Right lobe of liver (tissue), 6 donors: Measurements from ENCODE around the gene NRXN3. TPM values are rescaled to one million over a fixed set of nuclear protein-coding genes. Genes with fewer than 3 reads are reported as not detected.

Experiments used
- ATAC-seq, 4 donors: fragments of 200-7000 bp; cut with Tn5 transposase; one replicate each; pipeline ENCODE4 v1.9.1; 2020; ENCODE audit warnings: mild to moderate bottlenecking in 4 of 4, moderate library complexity in 4 of 4
- DNase-seq, 3 donors: peaks; one replicate each; pipeline ENCODE4 v3.0.0-alpha.2; 2020
- H3K27ac ChIP-seq, 3 donors: fragments of 200-600 bp; one replicate each; pipeline ENCODE4 v1.8.0; 2022
- H3K27me3 ChIP-seq, 2 donors: fragments of 200-600 bp; one replicate each; pipeline ENCODE4 v1.8.0; 2022
- H3K36me3 ChIP-seq, 4 donors: fragments of 200-600 bp; sonication (generic) in 1 of 4; one replicate each; pipeline versions ENCODE4 v1.5.1 to v1.8.0; 2017 to 2022; ENCODE audit warnings: control low read depth in 1 of 4
- H3K4me1 ChIP-seq, 4 donors: fragments of 200-600 bp; sonication (generic) in 1 of 4; one replicate each; pipeline versions ENCODE4 v1.5.1 to v1.8.0; 2017 to 2022; ENCODE audit warnings: control low read depth in 1 of 4
- H3K4me3 ChIP-seq, 3 donors: fragments of 200-600 bp; one replicate each; pipeline ENCODE4 v1.8.0; 2022
- H3K9me3 ChIP-seq, 4 donors: fragments of 200-600 bp; sonication (generic) in 1 of 4; one replicate each; pipeline versions ENCODE4 v1.5.1 to v1.8.0; 2017 to 2022; ENCODE audit warnings: control low read depth in 1 of 4
- POLR2A ChIP-seq: fragments of 450-650 bp; IDR thresholded peaks from one replicate; pipeline ENCODE4 v1.6.1; 2017; ENCODE audit warnings: antibody characterized with exemption, mild to moderate bottlenecking
- WGBS: methylation state at CpG from one replicate; pipeline ENCODE4 v1.1.6; 2018; ENCODE audit warnings: low coverage, low lambda C conversion rate; ENCODE audit not compliant: insufficient coverage; ENCODE audit errors: missing lambda C conversion rate; 5-methylcytosine and 5-hydroxymethylcytosine counted together
- intact Hi-C, 2 donors: fragments of 100-400 bp; cut with DNase I; formaldehyde crosslinking; loops; one replicate each; pipeline versions ENCODE4 v1.11.2 to v1.14.1; 2022
- total RNA-seq, 6 experiments: library from RNA; depleted of rRNA in 2 of 6; stranded (reverse); fragments of >200 nt in 2 of 6; fragmentation: NEBNext Ultra II Directional in 3 of 6; extraction: Animal tissue kit (Norgen Biotek cat#: 25700) in 3 of 6; gene quantifications; one replicate each; pipeline versions ENCODE4 v1.1.0 to v1.2.4, GENCODE V29; 2016 to 2023
- TF ChIP-seq, protein P1 (sequence below), 4 donors: fragments of 200-600 bp in 3 of 4; fragments of 450-650 bp in 1 of 4; IDR thresholded peaks; one replicate each; pipeline versions ENCODE4 v1.5.1 to v1.8.0; 2016 to 2022; ENCODE audit warnings: antibody characterized with exemption in 4 of 4, mild to moderate bottlenecking in 2 of 4
- donor health status: DM: no; HTN: yes; CAD: no.
- donor health status: DM: no; HTN: no; CAD: no.
- donor health status: DM: no; HTN: no; CAD: no.
- donor health status: DM: no; HTN: yes; CAD: no.
- donor health status: DM: no; HTN: yes; CAD: no.

The NRXN3 gene
- total RNA-seq, 6 experiments from 2014 or later = 0.06 to 0.51 (median 0.23) TPM; not detected in 1

GRCh38 chr14:79822034-79822433, 1651.9 kb downstream of the NRXN3 start:
- Histone ChIP-seq H3K27me3 (no peaks in the 10 kb centered on the region), H3K4me3 (no peak overlapping the region), H3K36me3 (no peaks in the 10 kb centered on the region), H3K4me1 (peaks cover 0 to 20% (median 0%) of the 10 kb centered on the region in 4 donors), H3K9me3 (no peaks in the 10 kb centered on the region), H3K27ac (no peak overlapping the region)
- peak in 2 of 4 donors; percentile 8 to 55 for ATAC-seq
- 45% methylated on average over 2 of the region's 2 CpGs for WGBS
- no peak for TF ChIP-seq POLR2A
- TF ChIP-seq, protein P1, sequence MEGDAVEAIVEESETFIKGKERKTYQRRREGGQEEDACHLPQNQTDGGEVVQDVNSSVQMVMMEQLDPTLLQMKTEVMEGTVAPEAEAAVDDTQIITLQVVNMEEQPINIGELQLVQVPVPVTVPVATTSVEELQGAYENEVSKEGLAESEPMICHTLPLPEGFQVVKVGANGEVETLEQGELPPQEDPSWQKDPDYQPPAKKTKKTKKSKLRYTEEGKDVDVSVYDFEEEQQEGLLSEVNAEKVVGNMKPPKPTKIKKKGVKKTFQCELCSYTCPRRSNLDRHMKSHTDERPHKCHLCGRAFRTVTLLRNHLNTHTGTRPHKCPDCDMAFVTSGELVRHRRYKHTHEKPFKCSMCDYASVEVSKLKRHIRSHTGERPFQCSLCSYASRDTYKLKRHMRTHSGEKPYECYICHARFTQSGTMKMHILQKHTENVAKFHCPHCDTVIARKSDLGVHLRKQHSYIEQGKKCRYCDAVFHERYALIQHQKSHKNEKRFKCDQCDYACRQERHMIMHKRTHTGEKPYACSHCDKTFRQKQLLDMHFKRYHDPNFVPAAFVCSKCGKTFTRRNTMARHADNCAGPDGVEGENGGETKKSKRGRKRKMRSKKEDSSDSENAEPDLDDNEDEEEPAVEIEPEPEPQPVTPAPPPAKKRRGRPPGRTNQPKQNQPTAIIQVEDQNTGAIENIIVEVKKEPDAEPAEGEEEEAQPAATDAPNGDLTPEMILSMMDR (IDR thresholded peaks at IDR 0.05) = no peak
- intact Hi-C loops = no loop called here
- DNase-seq = no peak

DNA sequence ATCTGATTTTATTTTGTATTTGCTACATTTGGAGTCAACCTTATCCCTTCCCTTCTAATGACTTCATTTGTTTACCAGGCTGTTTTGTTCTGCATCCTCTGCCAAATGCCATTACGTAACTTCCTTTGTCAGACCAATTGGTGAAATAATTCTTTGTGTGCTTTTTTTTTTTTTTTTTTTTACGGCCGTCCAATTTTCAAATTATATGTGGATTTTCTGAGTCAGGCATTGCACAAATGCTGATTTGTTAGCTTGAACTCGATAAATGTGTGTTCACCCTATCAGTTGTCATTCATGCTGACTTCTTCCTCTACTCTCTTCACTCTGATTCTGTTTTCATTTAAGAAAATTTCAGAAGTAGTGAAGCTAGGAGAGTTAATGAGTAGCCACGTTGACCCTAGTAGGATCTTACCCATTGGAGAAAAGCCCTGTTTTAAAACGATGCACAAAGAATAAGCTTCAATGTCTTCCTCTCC, 1654.9 kb downstream of the NRXN3 start:
- 15% methylated on average over 6 of the region's 6 CpGs for WGBS
- H3K4me1 ChIP-seq = peaks cover 0 to 20% (median 0%) of the 10 kb centered on the region in 4 donors
- H3K4me3 ChIP-seq = peak overlapping the region in 2 of 3 donors; percentile 3 to 6
- no peaks in the 10 kb centered on the region for H3K27me3 ChIP-seq
- no peaks in the 10 kb centered on the region for H3K36me3 ChIP-seq
- intact Hi-C loops = no loop called here
- no peak for DNase-seq
- H3K27ac ChIP-seq = peak overlapping the region; percentile 43 to 62 (median 61)
- TF ChIP-seq, protein P1 (IDR thresholded peaks at IDR 0.05) = no peak
- TF ChIP-seq POLR2A = no peak
- H3K9me3 ChIP-seq = no peaks in the 10 kb centered on the region
- ATAC-seq = peak; percentile 84 to 88 (median 86)

DNA sequence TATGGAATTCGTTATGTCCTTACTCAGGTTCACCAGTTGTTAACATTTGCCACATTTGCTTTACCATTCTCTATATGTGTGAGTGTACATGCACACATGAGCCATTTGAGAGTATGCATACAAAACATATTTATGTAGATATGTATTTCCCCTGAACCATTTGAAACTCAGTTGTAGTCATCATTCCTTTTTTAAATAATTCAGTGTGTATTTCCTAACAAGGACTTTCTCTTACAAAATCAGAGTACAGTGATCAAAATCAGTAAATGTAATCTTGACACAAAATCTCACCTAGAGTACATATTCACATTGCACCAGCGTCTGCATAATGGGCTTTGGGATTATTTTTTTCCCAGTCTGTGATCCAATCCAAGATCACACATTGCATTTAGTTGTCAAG, 1656.2 kb downstream of the NRXN3 start:
- H3K27me3 ChIP-seq = no peaks in the 10 kb centered on the region
- no peak for DNase-seq
- no peaks in the 10 kb centered on the region for H3K36me3 ChIP-seq
- TF ChIP-seq, protein P1 (IDR thresholded peaks at IDR 0.05) = no peak
- no peak for TF ChIP-seq POLR2A
- H3K4me3 ChIP-seq = no peak overlapping the region
- no peaks in the 10 kb centered on the region for H3K9me3 ChIP-seq
- WGBS = 58% methylated on average over 2 of the region's 2 CpGs
- ATAC-seq = no peak
- intact Hi-C loops = no loop called here
- peaks cover 0 to 20% (median 0%) of the 10 kb centered on the region in 4 donors for H3K4me1 ChIP-seq
- peak overlapping the region in 1 of 3 donors; percentile 62 for H3K27ac ChIP-seq

- WGBS = 80% methylated on average over 2 of the region's 3 CpGs
- H3K27me3 ChIP-seq = no peaks in the 10 kb centered on the region
- H3K4me3 ChIP-seq = no peak overlapping the region
- H3K9me3 ChIP-seq = no peaks in the 10 kb centered on the region
- H3K4me1 ChIP-seq = peaks cover 0 to 17% (median 0%) of the 10 kb centered on the region in 4 donors
- intact Hi-C loops = no loop called here
- no peak for ATAC-seq
- DNase-seq = no peak
- no peaks in the 10 kb centered on the region for H3K36me3 ChIP-seq
- no peak for TF ChIP-seq POLR2A
- TF ChIP-seq, protein P1 (IDR thresholded peaks at IDR 0.05) = no peak
- H3K27ac ChIP-seq = no peak overlapping the region
Measured at GRCh38 chr14:79829405-79830166, 1659.4 kb downstream of the NRXN3 start.
